ENCODE data around the gene PADI1. TPM values are rescaled to one million over a fixed set of nuclear protein-coding genes. Genes with fewer than 3 reads are reported as not detected.

Gene PADI1
- total RNA-seq, 1 donor from 2014 or later, result not detected

- no peak for DNase-seq
- H3K27me3 ChIP-seq (ENCODE audit: low read depth), result peaks cover 98% of the 10 kb centered on the region
Measured at GRCh38 chr1:17201201-17202021, 3.5 kb upstream of the PADI1 start.

GRCh38 chr1:17205652-17206051, 724 bp downstream of the PADI1 start:
- Histone ChIP-seq H3K27me3 (ENCODE audit: low read depth) (peaks cover 74% of the 10 kb centered on the region), H3K27ac (replicated peaks) (no peak overlapping the region), H3K4me3 (no peak overlapping the region), H3K4me1 (no peaks in the 10 kb centered on the region), H3K36me3 (no peaks in the 10 kb centered on the region), H3K9me3 (replicated peaks) (no peaks in the 10 kb centered on the region)
- no peak for DNase-seq
- intact Hi-C loops (cut with micrococcal nuclease), result no loop called here
- TF ChIP-seq CTCF (IDR thresholded peaks at IDR 0.05; ENCODE audit: borderline replicate concordance), result no peak

More at GRCh38 chr1:17201201-17202021, 3.5 kb upstream of the PADI1 start:
- Histone ChIP-seq H3K4me1 (no peaks in the 10 kb centered on the region), H3K9me3 (replicated peaks) (no peaks in the 10 kb centered on the region), H3K36me3 (no peaks in the 10 kb centered on the region), H3K4me3 (no peak overlapping the region), H3K27ac (replicated peaks) (no peak overlapping the region)
- intact Hi-C loops (cut with micrococcal nuclease), result no loop called here
- no peak for TF ChIP-seq CTCF (IDR thresholded peaks at IDR 0.05; ENCODE audit: borderline replicate concordance)

- no peak for DNase-seq
- intact Hi-C loops (cut with micrococcal nuclease), result no loop called here
Measured at GRCh38 chr1:17206196-17206595, 1.3 kb downstream of the PADI1 start.

GRCh38 chr1:17207046-17207445, 2.1 kb downstream of the PADI1 start:
- Histone ChIP-seq H3K4me1 (no peaks in the 10 kb centered on the region), H3K27me3 (ENCODE audit: low read depth) (peaks cover 74% of the 10 kb centered on the region), H3K36me3 (no peaks in the 10 kb centered on the region), H3K27ac (replicated peaks) (no peak overlapping the region), H3K4me3 (no peak overlapping the region), H3K9me3 (replicated peaks) (no peaks in the 10 kb centered on the region)
- no peak for TF ChIP-seq CTCF (IDR thresholded peaks at IDR 0.05; ENCODE audit: borderline replicate concordance)
- peak; percentile 36 for DNase-seq
- intact Hi-C loops (cut with micrococcal nuclease), result no loop called here

More at GRCh38 chr1:17206196-17206595, 1.3 kb downstream of the PADI1 start:
- H3K9me3 ChIP-seq (replicated peaks), result no peaks in the 10 kb centered on the region
- TF ChIP-seq CTCF (IDR thresholded peaks at IDR 0.05; ENCODE audit: borderline replicate concordance), result no peak
- H3K27ac ChIP-seq (replicated peaks), result no peak overlapping the region
- H3K4me3 ChIP-seq, result no peak overlapping the region
- no peaks in the 10 kb centered on the region for H3K4me1 ChIP-seq
- H3K27me3 ChIP-seq (ENCODE audit: low read depth), result peaks cover 74% of the 10 kb centered on the region
- H3K36me3 ChIP-seq, result no peaks in the 10 kb centered on the region

GRCh38 chr1:17207540-17207939, 2.6 kb downstream of the PADI1 start:
- intact Hi-C loops (cut with micrococcal nuclease), result no loop called here
- Histone ChIP-seq H3K4me1 (peaks cover under 1% of the 10 kb centered on the region), H3K27ac (replicated peaks) (no peak overlapping the region), H3K36me3 (no peaks in the 10 kb centered on the region), H3K27me3 (ENCODE audit: low read depth) (peaks cover 74% of the 10 kb centered on the region), H3K9me3 (replicated peaks) (no peaks in the 10 kb centered on the region), H3K4me3 (no peak overlapping the region)
- DNase-seq, result no peak
- no peak for TF ChIP-seq CTCF (IDR thresholded peaks at IDR 0.05; ENCODE audit: borderline replicate concordance)
